ENCODE results near the gene SMIM24. TPM values are rescaled to one million over a fixed set of nuclear protein-coding genes. Genes with fewer than 3 reads are reported as not detected.

Gene SMIM24
- polyA plus RNA-seq, 1 donor from 2014 or later = not detected

- Histone ChIP-seq H3K4me2 (ENCODE audit: low read length) (no peak overlapping the region), H3K4me3 (ENCODE audit: low read length) (no peak overlapping the region), H3K9me3 (ENCODE audit: low read length) (no peaks in the 10 kb centered on the region), H4K20me1 (ENCODE audit: insufficient read depth) (no peaks in the 10 kb centered on the region), H3K9ac (ENCODE audit: low read length) (no peak overlapping the region), H3K27me3 (ENCODE audit: insufficient read depth, low read depth, low read length) (peaks cover 41% of the 10 kb centered on the region), H2AFZ (ENCODE audit: low read depth, low read length) (no peak overlapping the region), H3K36me3 (ENCODE audit: insufficient read depth, low read length) (no peaks in the 10 kb centered on the region), H3K9me2 (ENCODE audit: insufficient read depth, low read length) (no peaks in the 10 kb centered on the region), H3F3A (ENCODE audit: insufficient read depth, low read length, poor library complexity, severe bottlenecking) (no peaks in the 10 kb centered on the region), H3K79me2 (replicated peaks; ENCODE audit: insufficient read depth, low read length) (no peaks in the 10 kb centered on the region), H3K27ac (ENCODE audit: low read length) (no peak overlapping the region)
- TF ChIP-seq MXI1 (conservative IDR thresholded peaks at IDR 0.05; ENCODE audit: poor library complexity, severe bottlenecking) (no peak), CTCF (IDR thresholded peaks at IDR 0.05; ENCODE audit: poor library complexity, severe bottlenecking) (no peak), EZH2 (IDR thresholded peaks at IDR 0.05; ENCODE audit: borderline replicate concordance, insufficient read depth, low read length, poor library complexity, severe bottlenecking) (no peak), SMC3 (conservative IDR thresholded peaks at IDR 0.05; ENCODE audit: poor library complexity) (no peak), POLR2AphosphoS5 (IDR thresholded peaks at IDR 0.05) (no peak), EP300 (conservative IDR thresholded peaks at IDR 0.05; ENCODE audit: poor library complexity, severe bottlenecking) (no peak), RAD21 (conservative IDR thresholded peaks at IDR 0.05) (no peak), REST (IDR thresholded peaks at IDR 0.05; ENCODE audit: borderline replicate concordance) (no peak)
These were observed 12.7 kb downstream of the SMIM24 start for GRCh38 chr19:3467437-3468198.

GRCh38 chr19:3466635-3467034 is 13.7 kb downstream of the SMIM24 start:
- Histone ChIP-seq H3K9me2 (ENCODE audit: insufficient read depth, low read length) (no peaks in the 10 kb centered on the region), H3K4me3 (ENCODE audit: low read length) (no peak overlapping the region), H3K36me3 (ENCODE audit: insufficient read depth, low read length) (no peaks in the 10 kb centered on the region), H3K4me2 (ENCODE audit: low read length) (no peak overlapping the region), H2AFZ (ENCODE audit: low read depth, low read length) (no peak overlapping the region), H3K9ac (ENCODE audit: low read length) (no peak overlapping the region), H3K27ac (ENCODE audit: low read length) (no peak overlapping the region), H3K79me2 (replicated peaks; ENCODE audit: insufficient read depth, low read length) (no peaks in the 10 kb centered on the region), H3K9me3 (ENCODE audit: low read length) (no peaks in the 10 kb centered on the region), H3K27me3 (ENCODE audit: insufficient read depth, low read depth, low read length) (peaks cover 45% of the 10 kb centered on the region), H3F3A (ENCODE audit: insufficient read depth, low read length, poor library complexity, severe bottlenecking) (no peaks in the 10 kb centered on the region), H4K20me1 (ENCODE audit: insufficient read depth) (no peaks in the 10 kb centered on the region)
- TF ChIP-seq RAD21 (conservative IDR thresholded peaks at IDR 0.05) (no peak), MXI1 (conservative IDR thresholded peaks at IDR 0.05; ENCODE audit: poor library complexity, severe bottlenecking) (no peak), EZH2 (IDR thresholded peaks at IDR 0.05; ENCODE audit: borderline replicate concordance, insufficient read depth, low read length, poor library complexity, severe bottlenecking) (no peak), EP300 (conservative IDR thresholded peaks at IDR 0.05; ENCODE audit: poor library complexity, severe bottlenecking) (no peak)
